SK-N-MC (cell line): ENCODE measurements around the gene TMEM269.

Source experiments
- DNase-seq: peaks from one replicate; pipeline ENCODE4 v3.0.0-alpha.2; 2011; ENCODE audit warnings: low read depth, low spot score
- H3K27ac ChIP-seq: fragments of 200-600 bp; sonication (generic); 2 replicates; pipeline ENCODE4 v1.5.1; 2016; ENCODE audit warnings: mixed run types
- H3K36me3 ChIP-seq: fragments of 200-600 bp; sonication (generic); 2 replicates; pipeline ENCODE4 v1.6.1; 2017; ENCODE audit warnings: antibody characterized with exemption, low read length, mixed read lengths; ENCODE audit not compliant: insufficient read depth
- H3K4me3 ChIP-seq: fragments of 200-600 bp; sonication (generic); 2 replicates; pipeline ENCODE4 v1.5.1; 2016
- H3K9ac ChIP-seq: fragments of 200-600 bp; sonication (generic); 2 replicates; pipeline ENCODE4 v1.8.0; 2017; ENCODE audit warnings: mixed run types, mixed read lengths; ENCODE audit not compliant: insufficient read length
- H3K9me3 ChIP-seq: fragments of 200-600 bp; sonication (generic); 2 replicates; pipeline ENCODE4 v1.6.1; 2017; ENCODE audit warnings: low read depth, mild to moderate bottlenecking, antibody characterized with exemption, low read length, moderate library complexity, mixed read lengths
- EZH2 ChIP-seq: fragments of 200-600 bp; sonication (generic); IDR thresholded peaks from one replicate; pipeline ENCODE4 v1.6.1; 2017; ENCODE audit warnings: antibody characterized with exemption
- FOXP2 ChIP-seq: optimal IDR thresholded peaks from 2 replicates; pipeline ENCODE3; 2011; ENCODE audit warnings: mild to moderate bottlenecking, moderate library complexity; ENCODE audit not compliant: insufficient read depth; ENCODE audit errors: extremely low read length, control extremely low read depth
- POLR2AphosphoS5 ChIP-seq: IDR thresholded peaks from 2 replicates; pipeline ENCODE4 v1.6.1; 2012; ENCODE audit warnings: mild to moderate bottlenecking, low read depth, low read length, borderline replicate concordance

Gene TMEM269

GRCh38 chr1:42766741-42767509 is 17.9 kb upstream of the TMEM269 start, which contains the start of the genes C1orf50 and P3H1:
Gene C1orf50 (plus strand): TSS chr1:42767249. CDS start chr1:42767312, 63 bp downstream.
Gene P3H1 (minus strand): TSS chr1:42767028. CDS start chr1:42766971, 57 bp downstream.
- Histone ChIP-seq H3K4me3 (peak within 1 kb of the TSS; percentile 84), H3K9me3 (no peaks in the 10 kb centered on the region), H3K27ac (no peak within 1 kb of the TSS), H3K9ac (peak within 1 kb of the TSS; percentile 92), H3K36me3 (peaks cover 3% of the 10 kb centered on the region; the same call in 1 of the 2 replicates)
- DNase-seq, result peak; percentile 93
- TF ChIP-seq POLR2AphosphoS5 (peak; percentile 99), EZH2 (no peak), FOXP2 (no peak)

GRCh38 chr1:42767510-42768000 is 17.2 kb upstream of the TMEM269 start:
- TF ChIP-seq FOXP2 (no peak), EZH2 (no peak), POLR2AphosphoS5 (no peak)
- no peak overlapping the region for H3K27ac ChIP-seq

DNA sequence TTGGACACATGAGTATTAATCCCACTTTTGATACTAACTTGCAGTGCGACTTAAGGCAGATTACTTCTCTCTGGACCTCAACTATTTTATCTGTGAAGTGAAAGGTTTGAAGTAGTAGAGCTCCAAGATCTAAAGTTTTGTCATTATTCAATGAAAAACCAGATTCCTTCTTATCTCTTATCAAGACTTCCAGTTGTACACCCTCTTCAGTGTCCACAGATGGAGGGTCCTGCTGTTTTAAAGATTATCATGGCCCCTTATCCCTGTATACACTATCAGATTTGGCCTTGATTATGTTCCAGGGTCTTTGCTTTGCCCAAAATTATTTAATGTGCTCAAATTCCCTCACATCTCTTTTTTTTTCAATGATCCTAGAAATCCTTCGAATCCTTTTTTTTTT is 16.6 kb upstream of the TMEM269 start:
- Histone ChIP-seq H3K27ac (no peak overlapping the region), H3K9ac (peak overlapping the region; percentile 92), H3K36me3 (peaks cover 3% of the 10 kb centered on the region), H3K9me3 (no peaks in the 10 kb centered on the region), H3K4me3 (peak overlapping the region; percentile 84)
- DNase-seq, result no peak
- TF ChIP-seq POLR2AphosphoS5 (no peak), EZH2 (no peak), FOXP2 (no peak)

More at GRCh38 chr1:42767510-42768000, 17.2 kb upstream of the TMEM269 start:
- H3K9me3 ChIP-seq, result no peaks in the 10 kb centered on the region
- no peak for DNase-seq
- H3K4me3 ChIP-seq, result peak overlapping the region; percentile 84
- peak overlapping the region; percentile 92 for H3K9ac ChIP-seq
- H3K36me3 ChIP-seq, result peaks cover 3% of the 10 kb centered on the region; the same call in 1 of the 2 replicates

DNA sequence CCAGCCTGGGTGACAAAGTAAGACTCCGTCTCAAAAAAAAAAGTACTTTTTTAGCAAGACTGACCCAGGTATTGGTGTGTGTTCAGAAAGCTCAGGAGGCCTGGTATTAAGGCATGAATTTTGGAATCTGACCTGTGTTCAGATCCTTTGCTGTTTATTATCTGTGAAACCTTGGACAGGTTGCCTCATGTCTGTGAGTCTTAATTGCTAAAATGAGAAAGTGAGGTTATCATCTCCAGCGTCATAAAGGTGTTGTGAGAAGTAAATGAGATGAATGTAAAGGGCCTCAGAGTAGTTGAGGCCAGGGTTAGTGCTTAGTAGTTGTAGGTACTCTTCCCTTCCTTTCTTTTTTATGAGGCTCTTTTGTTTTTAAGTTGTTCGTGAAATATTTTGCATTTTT is 15.0 kb upstream of the TMEM269 start:
- Histone ChIP-seq H3K9me3 (no peaks in the 10 kb centered on the region), H3K9ac (no peak overlapping the region), H3K4me3 (no peak overlapping the region), H3K36me3 (peaks cover 9% of the 10 kb centered on the region), H3K27ac (no peak overlapping the region)
- DNase-seq, result no peak
- TF ChIP-seq POLR2AphosphoS5 (no peak), FOXP2 (no peak), EZH2 (no peak)

DNA sequence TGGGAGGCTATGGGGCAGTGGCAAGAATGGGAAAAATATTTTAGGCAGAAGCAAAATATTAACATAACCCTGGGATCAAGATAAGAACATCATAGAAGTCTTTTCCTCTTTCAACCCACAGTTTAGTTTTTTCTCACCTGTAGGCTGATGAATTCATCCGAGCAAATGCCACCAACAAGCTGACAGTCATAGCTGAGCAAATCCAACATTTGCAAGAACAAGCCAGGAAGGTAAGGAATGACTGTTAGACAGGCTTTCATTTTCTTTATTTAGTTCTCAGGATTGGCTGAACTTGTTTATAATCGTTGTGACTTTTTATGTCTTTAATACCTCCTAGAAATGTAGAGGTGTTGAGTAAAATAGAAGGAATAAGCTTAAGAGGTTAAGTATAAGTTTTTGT is 11.4 kb upstream of the TMEM269 start:
- no peak overlapping the region for H3K9ac ChIP-seq
- no peak for TF ChIP-seq FOXP2
- TF ChIP-seq EZH2, result no peak
- no peak for TF ChIP-seq POLR2AphosphoS5
- H3K36me3 ChIP-seq, result peaks cover 33% of the 10 kb centered on the region
- H3K27ac ChIP-seq, result no peak overlapping the region
- no peak overlapping the region for H3K4me3 ChIP-seq
- DNase-seq, result no peak
- H3K9me3 ChIP-seq, result no peaks in the 10 kb centered on the region

- H3K9me3 ChIP-seq, result no peaks in the 10 kb centered on the region
- H3K9ac ChIP-seq, result no peak overlapping the region
- H3K36me3 ChIP-seq, result peaks cover 35% of the 10 kb centered on the region
- no peak overlapping the region for H3K4me3 ChIP-seq
- DNase-seq, result no peak
- H3K27ac ChIP-seq, result no peak overlapping the region
- no peak for TF ChIP-seq EZH2
- no peak for TF ChIP-seq POLR2AphosphoS5
- TF ChIP-seq FOXP2, result no peak
These were observed 9.8 kb upstream of the TMEM269 start for GRCh38 chr1:42774928-42775526.

- DNase-seq, result no peak
- Histone ChIP-seq H3K36me3 (peaks cover 41% of the 10 kb centered on the region), H3K27ac (no peak overlapping the region), H3K9me3 (no peaks in the 10 kb centered on the region), H3K9ac (no peak overlapping the region), H3K4me3 (no peak overlapping the region)
- no peak for TF ChIP-seq EZH2
- no peak for TF ChIP-seq FOXP2
- no peak for TF ChIP-seq POLR2AphosphoS5
These were observed 8.3 kb upstream of the TMEM269 start for GRCh38 chr1:42776502-42776901.

DNA sequence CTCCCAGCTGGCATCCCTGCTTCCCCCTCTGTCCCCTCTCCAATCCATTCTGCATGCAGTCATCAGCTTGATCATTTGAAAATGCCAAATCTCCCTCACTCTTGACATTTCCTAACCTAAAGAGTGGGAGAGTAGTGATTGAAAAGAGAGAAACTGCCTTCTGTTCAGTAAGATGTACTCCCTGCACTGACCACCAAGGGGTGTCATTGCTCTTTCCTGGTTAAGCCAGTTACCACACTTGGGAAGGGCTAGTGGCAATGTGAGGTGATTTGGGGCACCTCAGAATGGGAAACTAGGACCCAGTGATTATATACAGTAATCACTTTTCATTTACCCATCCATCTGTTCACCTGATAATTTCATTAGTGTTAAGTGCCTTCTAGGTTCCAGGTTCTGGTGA is 6.9 kb upstream of the TMEM269 start:
- no peak for TF ChIP-seq POLR2AphosphoS5
- TF ChIP-seq EZH2, result no peak
- no peak for TF ChIP-seq FOXP2
- H3K27ac ChIP-seq, result no peak overlapping the region
- H3K9me3 ChIP-seq, result no peaks in the 10 kb centered on the region
- no peak for DNase-seq
- H3K9ac ChIP-seq, result no peak overlapping the region
- peaks cover 41% of the 10 kb centered on the region for H3K36me3 ChIP-seq
- H3K4me3 ChIP-seq, result no peak overlapping the region
